ENCODE measurements around the gene AQP9. TPM values are rescaled to one million over a fixed set of nuclear protein-coding genes. Genes with fewer than 3 reads are reported as not detected.
"Not testable (repeated sequence)": the region's sequence is repeated elsewhere in the genome, so short reads cannot be mapped to it uniquely, and the experiment has no call there.

Gene AQP9
- total RNA-seq, 1 experiment from 2014 or later, result not detected

DNA sequence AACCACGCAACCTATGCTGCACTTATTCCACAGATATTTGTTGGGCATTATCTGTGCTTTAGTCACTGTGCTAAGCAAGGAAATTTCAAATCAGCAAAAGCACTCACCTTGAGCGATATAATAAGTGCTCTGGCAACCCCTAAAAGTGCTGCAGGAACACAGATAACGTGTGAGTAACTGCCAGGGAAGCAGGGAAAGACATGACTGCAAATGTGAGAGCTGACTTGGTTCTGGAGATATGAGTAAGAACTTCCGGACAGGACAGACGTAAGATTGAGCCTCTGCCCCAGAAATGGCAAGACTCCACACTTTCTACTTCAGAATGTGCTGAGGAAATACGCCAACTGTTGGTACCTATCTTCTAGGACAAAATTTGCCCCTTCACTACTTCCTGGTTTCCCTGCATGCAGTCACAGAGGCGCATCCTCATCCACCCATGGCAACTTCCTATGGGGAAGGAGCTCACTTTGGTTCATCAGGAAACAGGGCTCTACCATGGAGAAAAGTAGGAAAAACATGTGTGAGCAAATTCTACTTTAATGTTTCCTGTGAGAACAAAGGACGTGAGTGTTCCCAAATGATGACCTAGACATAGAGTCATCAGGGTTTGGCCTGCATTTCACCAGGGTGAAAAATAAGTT is 41.7 kb downstream of the AQP9 start:
- DNase-seq (ENCODE audit: low spot score), result no peak

- peak; percentile 70 for DNase-seq (ENCODE audit: low spot score)
Observed at GRCh38 chr15:58182460-58183163, 44.4 kb downstream of the AQP9 start.

DNA sequence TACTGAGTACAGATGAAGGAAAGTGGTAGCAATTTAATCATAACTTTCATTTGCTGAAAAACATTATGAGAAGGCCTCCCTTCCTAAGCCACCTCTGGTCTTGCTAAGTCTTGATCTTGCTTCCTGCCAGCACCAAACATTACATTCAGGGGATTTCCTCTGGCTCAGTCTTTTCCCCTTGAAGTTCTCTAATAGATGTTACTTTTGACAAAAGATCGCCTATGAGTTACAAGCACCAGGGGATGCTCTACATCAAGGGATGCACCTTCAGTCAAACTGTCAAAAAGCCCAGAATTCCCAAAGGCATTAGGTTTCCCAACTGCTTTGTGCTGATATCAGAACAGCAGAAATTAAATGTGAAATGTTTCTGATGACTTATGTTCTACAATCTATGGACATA is 47.3 kb downstream of the AQP9 start:
- no peak for DNase-seq (ENCODE audit: low spot score)

- no peak for DNase-seq (ENCODE audit: low spot score)
Observed at GRCh38 chr15:58189148-58189811, 51.1 kb downstream of the AQP9 start.

- DNase-seq (ENCODE audit: low spot score), result no peak
Observed at GRCh38 chr15:58190419-58190818, 52.2 kb downstream of the AQP9 start.

DNA sequence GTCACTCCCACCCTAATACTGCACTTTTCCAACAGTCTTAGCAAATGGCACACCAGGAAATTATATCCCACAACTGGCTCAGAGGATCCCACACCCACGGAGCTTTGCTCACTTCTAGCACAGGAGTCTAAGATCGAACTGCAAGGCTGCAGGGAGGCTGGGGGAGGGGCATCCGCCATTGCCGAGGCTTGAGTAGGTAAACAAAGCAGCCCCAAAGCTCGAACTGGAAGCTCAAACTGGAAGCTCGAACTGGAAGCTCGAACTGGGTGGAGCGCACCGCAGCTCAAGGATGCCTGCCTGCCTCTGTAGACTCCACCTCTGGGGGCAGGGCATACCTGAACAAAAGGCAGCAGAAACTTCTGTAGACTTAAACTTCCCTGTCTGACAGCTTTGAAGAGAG is 55.5 kb downstream of the AQP9 start:
- not testable (repeated sequence) for DNase-seq (ENCODE audit: low spot score)

DNA sequence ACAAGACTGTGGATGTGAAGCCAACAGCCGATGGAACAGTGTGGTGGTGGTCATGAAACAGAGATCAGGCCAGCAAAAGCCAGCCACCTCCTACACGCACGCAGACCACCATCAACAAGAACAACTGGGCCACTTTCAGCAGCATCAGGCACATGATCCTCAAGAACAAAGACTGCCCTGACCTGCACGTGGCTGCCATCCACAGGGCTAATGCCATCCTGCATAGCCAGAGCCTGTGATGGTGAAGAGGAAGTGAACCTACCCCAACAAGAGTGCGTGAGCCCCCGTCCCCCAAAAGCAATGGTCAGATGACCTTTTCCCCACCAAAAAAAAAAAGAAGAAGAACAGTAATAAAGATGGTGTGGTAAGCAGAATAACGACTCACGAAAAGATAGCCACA is 62.6 kb downstream of the AQP9 start:
- DNase-seq (ENCODE audit: low spot score), result no peak

GRCh38 chr15:58201516-58201915 is 63.3 kb downstream of the AQP9 start:
- no peak for DNase-seq (ENCODE audit: low spot score)

- DNase-seq (ENCODE audit: low spot score), result no peak
Observed at GRCh38 chr15:58203537-58203936, 65.4 kb downstream of the AQP9 start.

GRCh38 chr15:58206151-58206550 is 68.0 kb downstream of the AQP9 start:
- DNase-seq (ENCODE audit: low spot score), result no peak

GRCh38 chr15:58208217-58208616 is 70.0 kb downstream of the AQP9 start:
- DNase-seq (ENCODE audit: low spot score), result not testable (repeated sequence)

DNA sequence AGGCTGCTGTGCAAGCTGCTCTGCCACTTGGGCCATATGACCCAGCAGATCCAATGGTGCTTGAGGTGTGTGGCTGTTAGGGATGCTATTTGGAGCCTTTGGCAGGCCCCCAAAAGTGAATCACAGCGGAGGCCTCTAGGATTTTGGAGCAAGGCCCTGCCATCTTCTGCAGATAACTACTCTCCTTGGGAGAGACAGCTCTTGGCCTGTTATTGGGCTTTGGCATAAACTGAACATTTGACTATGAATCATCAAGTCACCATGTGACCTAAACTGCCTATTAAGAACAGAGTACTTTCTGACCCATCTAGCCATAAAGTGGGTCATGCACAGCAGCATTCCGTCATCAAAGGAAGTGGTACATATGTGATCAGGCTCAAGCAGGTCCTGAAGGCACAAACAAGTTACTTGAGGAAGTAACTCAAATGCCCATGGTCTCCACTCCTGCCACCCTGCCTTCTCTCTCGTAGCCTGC is 70.9 kb downstream of the AQP9 start:
- DNase-seq (ENCODE audit: low spot score), result not testable (repeated sequence)

- DNase-seq (ENCODE audit: low spot score), result not testable (repeated sequence)
Observed at GRCh38 chr15:58210031-58210430, 71.8 kb downstream of the AQP9 start.

- DNase-seq (ENCODE audit: low spot score), result peak; percentile 66
Observed at GRCh38 chr15:58212909-58213526, 74.8 kb downstream of the AQP9 start.

DNA sequence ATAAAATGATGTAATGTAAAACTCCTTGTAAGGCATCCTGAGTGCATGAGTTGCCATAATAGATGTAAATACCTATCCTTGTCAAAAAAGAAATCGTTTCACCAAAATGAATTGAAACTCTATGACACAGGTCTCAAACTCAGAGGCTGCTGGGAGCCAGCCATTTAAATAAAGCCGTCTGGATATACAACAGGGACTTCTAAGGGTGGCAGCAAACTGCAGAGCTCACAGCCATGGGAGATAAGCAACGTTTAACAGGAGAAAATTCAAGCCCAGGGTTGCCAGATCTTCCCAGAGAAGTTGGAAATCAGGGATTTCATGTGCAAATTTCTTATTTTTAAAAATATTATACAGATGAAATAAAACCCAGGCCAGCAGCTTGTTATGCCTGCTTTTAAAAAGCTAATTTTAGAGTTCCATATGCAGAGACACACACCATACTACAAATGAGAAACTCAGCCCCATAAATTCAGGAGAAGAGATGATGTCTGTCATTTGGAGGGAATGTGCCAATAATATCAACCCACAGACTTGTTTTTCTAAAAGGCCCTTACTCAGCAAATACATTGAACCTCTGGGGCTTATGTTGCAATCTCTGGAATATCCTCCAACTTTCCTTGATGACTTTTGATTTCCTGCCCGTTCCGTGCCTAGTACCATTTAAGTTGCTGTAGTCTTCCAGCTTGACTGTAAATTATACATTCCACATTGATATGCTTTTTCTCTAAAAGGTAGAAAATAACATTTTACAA is 75.6 kb downstream of the AQP9 start:
- DNase-seq (ENCODE audit: low spot score), result no peak

DNA sequence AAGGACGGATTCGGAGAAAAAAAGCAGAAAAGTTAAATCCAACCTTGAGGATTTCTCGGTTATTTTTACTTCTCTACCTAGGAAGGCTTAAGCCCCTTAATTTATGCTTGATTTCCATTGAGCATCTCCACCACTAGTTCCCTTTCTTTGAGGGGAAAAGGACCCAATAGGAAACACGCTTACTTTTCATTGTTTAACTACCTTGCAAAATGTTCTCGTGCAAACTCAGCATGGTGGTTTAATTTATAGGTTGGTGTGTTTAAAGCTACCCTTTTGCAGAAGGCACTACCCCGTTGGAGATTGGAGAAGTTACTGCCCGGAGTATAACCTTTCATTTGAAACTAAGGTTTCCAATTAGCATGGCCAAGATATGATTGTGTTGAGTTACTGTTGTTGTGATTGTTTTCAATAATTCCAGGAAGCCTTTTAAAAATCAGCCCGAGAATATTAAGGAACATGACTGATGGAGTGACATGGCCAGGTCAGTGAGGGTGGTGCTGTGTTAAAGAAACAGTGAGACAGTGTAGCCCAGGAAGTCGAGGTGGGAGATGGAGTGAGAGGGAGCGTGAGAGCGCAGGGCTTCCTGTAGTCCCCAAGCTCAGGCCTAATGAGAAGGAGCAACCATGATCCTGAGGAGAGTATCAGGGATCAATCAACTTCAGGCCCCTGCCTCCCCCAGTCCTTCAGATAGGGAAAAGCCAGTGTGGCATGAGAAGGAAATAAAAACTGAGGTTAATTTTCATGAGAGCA is 76.6 kb downstream of the AQP9 start:
- no peak for DNase-seq (ENCODE audit: low spot score)

DNA sequence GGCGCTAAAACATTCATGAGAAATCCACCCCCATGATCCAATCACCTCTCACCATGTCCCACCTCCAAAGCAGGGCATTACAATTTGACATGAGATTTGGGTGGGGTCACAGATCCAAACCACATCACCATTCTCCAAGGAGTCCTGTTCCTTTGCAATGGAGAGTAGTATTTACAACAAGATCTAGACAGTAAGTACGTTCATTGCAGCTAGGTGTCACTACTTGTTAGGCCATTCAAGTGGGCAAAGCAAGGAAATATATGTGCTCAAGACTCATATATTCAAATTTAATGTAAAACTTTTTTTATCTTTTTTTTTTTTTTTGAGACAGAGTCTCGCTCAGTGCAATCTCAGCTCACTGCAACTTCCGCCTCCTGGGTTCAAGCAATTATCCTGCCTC is 79.3 kb downstream of the AQP9 start:
- no peak for DNase-seq (ENCODE audit: low spot score)

GRCh38 chr15:58221591-58222241 is 83.5 kb downstream of the AQP9 start:
- peak; percentile 54 for DNase-seq (ENCODE audit: low spot score)

GRCh38 chr15:58222679-58223078 is 84.5 kb downstream of the AQP9 start:
- no peak for DNase-seq (ENCODE audit: low spot score)

DNA sequence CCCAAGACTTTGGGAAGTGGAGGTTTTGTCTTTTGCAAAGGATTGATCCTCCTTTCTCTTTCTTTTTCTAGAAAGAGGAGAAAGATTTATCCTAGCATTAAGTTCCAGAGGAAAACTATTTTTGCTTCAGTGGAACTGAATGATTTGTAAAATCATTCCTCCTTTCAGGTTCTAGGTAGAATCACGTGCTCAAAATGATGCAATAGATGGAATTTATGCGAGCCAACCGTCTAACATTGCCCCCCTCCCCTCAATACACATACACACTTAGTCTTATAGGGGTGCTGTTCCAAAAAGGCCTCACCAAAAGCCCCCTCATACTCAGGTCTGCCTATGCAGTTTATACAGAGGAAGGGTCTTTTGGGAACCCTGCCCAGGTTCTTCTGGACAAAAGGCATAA is 85.3 kb downstream of the AQP9 start:
- DNase-seq (ENCODE audit: low spot score), result no peak
